RWPE2 (cell line): ENCODE results near the gene CACNA2D4.

Experiments
- ATAC-seq: fragments of 200-7000 bp; cut with Tn5 transposase; 3 replicates; pipeline ENCODE4 v1.9.1; 2021; ENCODE audit warnings: low read depth
- DNase-seq: peaks from one replicate; pipeline ENCODE4 v3.0.0-alpha.2; 2020; ENCODE audit warnings: low spot score
- H3K27ac ChIP-seq: fragments of 450-650 bp; 2 replicates; pipeline ENCODE4 v1.5.1; 2017; ENCODE audit warnings: mild to moderate bottlenecking; ENCODE audit not compliant: poor library complexity, severe bottlenecking
- H3K27me3 ChIP-seq: fragments of 250-450 bp; sonication (Bioruptor Pico); 2 replicates; pipeline ENCODE4 v1.5.1; 2021; ENCODE audit warnings: mild to moderate bottlenecking, moderate library complexity; ENCODE audit not compliant: insufficient read depth, poor library complexity, severe bottlenecking
- H3K36me3 ChIP-seq: fragments of 250-450 bp; sonication (Bioruptor Pico); 2 replicates; pipeline ENCODE4 v1.5.1; 2020; ENCODE audit warnings: low read depth, mild to moderate bottlenecking, moderate library complexity
- H3K4me1 ChIP-seq: fragments of 250-450 bp; sonication (Bioruptor Pico); 2 replicates; pipeline ENCODE4 v1.5.1; 2021; ENCODE audit warnings: mild to moderate bottlenecking, moderate library complexity; ENCODE audit not compliant: insufficient read depth, poor library complexity, severe bottlenecking
- H3K4me3 ChIP-seq: fragments of 250-450 bp; sonication (Bioruptor Pico); 2 replicates; pipeline ENCODE4 v1.5.1; 2021; ENCODE audit warnings: mild to moderate bottlenecking, moderate library complexity; ENCODE audit not compliant: severe bottlenecking
- H3K9me3 ChIP-seq: fragments of 250-450 bp; sonication (Bioruptor Pico); 2 replicates; pipeline ENCODE4 v1.5.1; 2021; ENCODE audit warnings: mild to moderate bottlenecking, moderate library complexity; ENCODE audit not compliant: severe bottlenecking
- TF ChIP-seq, protein P1 (sequence below): fragments of 450-650 bp; IDR thresholded peaks from one replicate; pipeline ENCODE4 v1.5.1; 2017; ENCODE audit warnings: mild to moderate bottlenecking, moderate library complexity; ENCODE audit not compliant: poor library complexity, severe bottlenecking

CACNA2D4 gene

DNA sequence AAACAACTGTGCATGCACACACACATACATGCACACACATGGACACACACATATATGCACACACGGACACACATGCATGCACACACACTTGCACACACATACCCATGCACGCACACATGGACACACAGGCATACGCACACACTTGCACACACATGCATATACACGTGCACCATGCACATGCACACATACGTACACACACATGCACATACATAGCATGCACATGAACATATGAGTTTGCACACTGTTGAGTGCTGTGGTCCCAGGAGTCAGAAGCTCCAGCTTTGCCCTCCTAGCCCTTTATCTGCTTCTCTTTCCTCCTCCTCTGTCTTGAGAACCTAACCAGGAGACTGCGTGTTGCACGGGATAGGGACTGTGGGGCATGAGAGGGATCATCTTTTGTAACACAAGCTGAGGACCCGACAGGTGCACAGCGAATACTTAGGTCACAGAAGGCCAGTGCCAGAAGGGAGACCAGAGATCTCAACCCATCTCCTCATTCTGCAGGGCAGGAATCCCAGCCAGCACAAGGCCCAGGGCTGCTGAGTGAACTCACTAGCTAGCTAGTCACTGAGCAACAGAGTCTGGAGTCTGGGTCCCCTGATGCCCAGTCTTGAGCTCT lies 101.6 kb downstream of the CACNA2D4 start:
- Histone ChIP-seq H3K27me3 (peaks cover 54% of the 10 kb centered on the region), H3K4me1 (no peaks in the 10 kb centered on the region), H3K27ac (no peak overlapping the region)

DNA sequence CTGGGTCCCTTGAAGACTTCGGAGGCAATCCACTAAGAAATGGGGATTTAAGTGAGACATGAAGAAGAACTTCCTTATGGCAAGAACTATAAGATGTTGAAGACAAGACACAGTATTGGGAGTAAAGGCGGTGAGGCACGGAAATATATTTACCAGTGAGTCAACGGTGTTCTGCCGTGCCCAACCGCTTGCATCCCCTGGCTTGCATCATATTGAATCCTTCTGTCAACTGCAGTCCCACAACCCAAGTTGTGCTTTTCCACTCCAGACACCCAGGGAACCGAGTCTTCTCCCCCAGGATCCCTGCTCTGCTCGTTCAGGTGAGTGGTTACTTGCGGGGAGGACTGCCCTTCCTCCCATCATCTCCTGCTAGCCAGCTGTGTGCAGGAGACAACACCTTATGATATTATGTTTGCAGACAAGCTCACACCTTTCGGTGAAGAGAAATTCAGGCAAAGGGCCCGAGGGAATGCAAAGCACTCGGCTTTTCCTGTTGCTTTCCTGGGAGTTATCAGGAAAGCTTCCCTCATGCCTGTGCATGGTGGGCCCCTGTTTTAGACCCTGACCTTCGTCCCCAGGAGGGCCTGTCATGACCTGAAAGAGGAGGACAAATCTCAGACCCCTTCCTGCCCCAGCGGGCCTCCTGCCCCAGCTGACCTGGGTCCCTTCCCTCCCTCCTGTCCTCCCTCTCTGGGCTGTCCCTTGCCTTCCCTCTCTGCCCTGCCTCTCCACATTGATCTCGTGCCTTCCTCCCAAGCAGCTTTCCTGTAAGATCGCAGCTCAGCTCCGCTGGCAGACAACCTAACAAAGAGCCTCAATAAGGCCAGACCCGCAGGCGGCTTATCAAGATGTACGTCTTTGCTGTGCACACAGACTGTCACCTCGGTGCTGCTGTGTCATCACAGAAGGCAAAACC lies 102.4 kb downstream of the CACNA2D4 start:
- ATAC-seq (no peak), DNase-seq (no peak)
- Histone ChIP-seq H3K27me3 (peaks cover 47% of the 10 kb centered on the region), H3K27ac (no peak overlapping the region), H3K4me1 (no peaks in the 10 kb centered on the region), H3K36me3 (no peaks in the 10 kb centered on the region), H3K9me3 (no peaks in the 10 kb centered on the region), H3K4me3 (no peak overlapping the region)
- TF ChIP-seq, protein P1, sequence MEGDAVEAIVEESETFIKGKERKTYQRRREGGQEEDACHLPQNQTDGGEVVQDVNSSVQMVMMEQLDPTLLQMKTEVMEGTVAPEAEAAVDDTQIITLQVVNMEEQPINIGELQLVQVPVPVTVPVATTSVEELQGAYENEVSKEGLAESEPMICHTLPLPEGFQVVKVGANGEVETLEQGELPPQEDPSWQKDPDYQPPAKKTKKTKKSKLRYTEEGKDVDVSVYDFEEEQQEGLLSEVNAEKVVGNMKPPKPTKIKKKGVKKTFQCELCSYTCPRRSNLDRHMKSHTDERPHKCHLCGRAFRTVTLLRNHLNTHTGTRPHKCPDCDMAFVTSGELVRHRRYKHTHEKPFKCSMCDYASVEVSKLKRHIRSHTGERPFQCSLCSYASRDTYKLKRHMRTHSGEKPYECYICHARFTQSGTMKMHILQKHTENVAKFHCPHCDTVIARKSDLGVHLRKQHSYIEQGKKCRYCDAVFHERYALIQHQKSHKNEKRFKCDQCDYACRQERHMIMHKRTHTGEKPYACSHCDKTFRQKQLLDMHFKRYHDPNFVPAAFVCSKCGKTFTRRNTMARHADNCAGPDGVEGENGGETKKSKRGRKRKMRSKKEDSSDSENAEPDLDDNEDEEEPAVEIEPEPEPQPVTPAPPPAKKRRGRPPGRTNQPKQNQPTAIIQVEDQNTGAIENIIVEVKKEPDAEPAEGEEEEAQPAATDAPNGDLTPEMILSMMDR, result no peak

More for the DNA sequence above, 101.6 kb downstream of the CACNA2D4 start:
- no peaks in the 10 kb centered on the region for H3K36me3 ChIP-seq
- no peak for DNase-seq
- ATAC-seq, result no peak
- H3K9me3 ChIP-seq, result no peaks in the 10 kb centered on the region
- no peak overlapping the region for H3K4me3 ChIP-seq
- TF ChIP-seq, protein P1, result no peak

DNA sequence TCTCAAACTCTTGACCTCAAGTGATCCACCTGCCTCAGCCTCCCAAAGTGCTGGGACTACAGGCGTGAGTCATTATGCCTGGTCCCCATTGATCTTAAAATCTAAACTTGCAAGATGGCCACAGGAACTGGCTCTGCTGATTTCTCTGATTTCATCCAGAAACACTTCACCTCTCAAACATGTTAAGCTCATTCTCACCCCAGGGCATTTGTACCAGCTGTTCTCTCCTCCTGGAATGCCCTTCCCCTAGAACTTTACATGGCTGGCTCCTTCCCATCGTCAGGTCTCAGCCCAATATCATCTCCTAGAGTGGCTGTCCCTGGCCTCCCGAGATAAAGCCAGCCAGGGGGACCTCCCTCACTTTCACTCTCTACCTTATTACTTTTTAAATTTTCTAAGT lies 103.3 kb downstream of the CACNA2D4 start:
- Histone ChIP-seq H3K27me3 (peaks cover 37% of the 10 kb centered on the region), H3K4me3 (no peak overlapping the region), H3K27ac (no peak overlapping the region), H3K9me3 (no peaks in the 10 kb centered on the region), H3K4me1 (no peaks in the 10 kb centered on the region), H3K36me3 (no peaks in the 10 kb centered on the region)
- ATAC-seq (no peak), DNase-seq (no peak)
- TF ChIP-seq, protein P1, result no peak

DNA sequence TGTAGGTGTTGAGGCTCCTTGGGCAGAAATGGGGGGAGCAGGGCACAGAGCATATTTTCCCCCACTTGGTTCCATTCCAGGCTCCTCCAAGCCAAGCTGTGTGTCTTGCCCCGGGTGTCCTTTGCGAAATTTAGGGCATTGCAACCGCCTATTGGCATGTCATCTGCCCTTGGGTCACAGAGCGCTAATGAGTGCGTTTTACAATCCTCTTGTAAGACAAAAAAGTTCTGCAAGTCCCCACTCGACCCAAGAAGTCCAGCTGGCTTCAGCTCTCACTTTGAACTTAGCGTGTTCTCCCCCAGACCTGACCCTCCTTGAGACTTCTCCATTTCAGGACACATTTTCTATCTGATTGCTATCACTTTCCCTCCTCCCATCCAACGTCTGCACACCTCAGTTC lies 104.2 kb downstream of the CACNA2D4 start:
- peaks cover 28% of the 10 kb centered on the region for H3K27me3 ChIP-seq
- H3K4me3 ChIP-seq, result no peak overlapping the region
- H3K9me3 ChIP-seq, result no peaks in the 10 kb centered on the region
- H3K36me3 ChIP-seq, result no peaks in the 10 kb centered on the region
- ATAC-seq, result no peak
- no peak for DNase-seq
- no peaks in the 10 kb centered on the region for H3K4me1 ChIP-seq
- TF ChIP-seq, protein P1, result no peak
- no peak overlapping the region for H3K27ac ChIP-seq
